Gastrocnemius medialis (tissue), 4 donors: ENCODE data around the gene LATS2. TPM values are rescaled to one million over a fixed set of nuclear protein-coding genes. Genes with fewer than 3 reads are reported as not detected.
"Not testable (repeated sequence)": the region's sequence is repeated elsewhere in the genome, so short reads cannot be mapped to it uniquely, and the experiment has no call there.

Source experiments
- ATAC-seq, 2 donors: fragments of 150-250 bp; one replicate each; pipeline ENCODE4 v1.9.1; 2016
- DNase-seq, 2 donors: peaks; one replicate each; pipeline ENCODE4 v3.0.0-alpha.2; 2019
- H3K27ac ChIP-seq, 4 donors: fragments of 200-600 bp; sonication (generic); 1 replicate in 1 of 4; 2 replicates in 3 of 4; pipeline ENCODE4 v1.5.1; 2016 to 2018; ENCODE audit warnings: mild to moderate bottlenecking in 2 of 4, moderate library complexity in 1 of 4
- H3K27me3 ChIP-seq, 3 donors: fragments of 200-600 bp; sonication (generic) in 2 of 3; 1 replicate in 1 of 3; 2 replicates in 2 of 3; pipeline versions ENCODE4 v1.5.1 to v1.6.0; 2016 to 2019; ENCODE audit warnings: mild to moderate bottlenecking in 1 of 3, moderate library complexity in 1 of 3
- H3K36me3 ChIP-seq, 2 donors: fragments of 200-600 bp; sonication (generic) in 1 of 2; one replicate each; pipeline ENCODE4 v1.5.1; 2017 to 2018
- H3K4me1 ChIP-seq, 2 donors: fragments of 200-600 bp; sonication (generic) in 1 of 2; one replicate each; pipeline ENCODE4 v1.5.1; 2016 to 2017; ENCODE audit warnings: mild to moderate bottlenecking in 2 of 2
- H3K4me3 ChIP-seq, 4 donors: fragments of 200-600 bp; sonication (generic) in 3 of 4; 1 replicate in 1 of 4; 2 replicates in 3 of 4; pipeline ENCODE4 v1.5.1; 2016 to 2019; ENCODE audit warnings: mild to moderate bottlenecking in 2 of 4
- H3K9me3 ChIP-seq, 3 donors: fragments of 200-600 bp; sonication (generic) in 2 of 3; 1 replicate in 1 of 3; 2 replicates in 2 of 3; pipeline ENCODE4 v1.5.1; 2016 to 2019
- CTCF ChIP-seq, 5 experiments: fragments of 450-650 bp in 3 of 5; fragments of 200-600 bp in 2 of 5; sonication (generic) in 2 of 5; IDR thresholded peaks in 4 of 5; conservative IDR thresholded peaks in 1 of 5; 1 replicate in 4 of 5; 2 replicates in 1 of 5; pipeline ENCODE4 v1.5.1; 2016 to 2019; ENCODE audit warnings: antibody characterized with exemption in 5 of 5, mild to moderate bottlenecking in 3 of 5, moderate library complexity in 3 of 5
- POLR2A ChIP-seq, 2 donors: fragments of 450-650 bp; IDR thresholded peaks; one replicate each; pipeline ENCODE4 v1.6.1; 2017; ENCODE audit warnings: antibody characterized with exemption in 2 of 2, mild to moderate bottlenecking in 2 of 2, moderate library complexity in 2 of 2
- in situ Hi-C, 4 donors: fragments of 200-750 bp; cut with MboI; loops; one replicate each; pipeline versions ENCODE4 v1.15.0 to v1.8.0; 2017; ENCODE audit warnings: low sequenced_read_pairs in 4 of 4
- intact Hi-C: fragments of 100-400 bp; cut with DNase I; formaldehyde crosslinking; loops from one replicate; pipeline ENCODE4 v1.15.1; 2023; ENCODE audit warnings: low total_unique reads
- total RNA-seq, 4 donors: library from RNA; depleted of rRNA; stranded (reverse); fragments of >200 nt; gene quantifications; one replicate each; pipeline versions ENCODE4 v1.1.0 to v1.2.3, GENCODE V29; 2016

The LATS2 gene
- total RNA-seq, 4 donors from 2014 or later: 11.5 to 34.1 (median 18.8) TPM

GRCh38 chr13:20940083-20940482 is 121.3 kb downstream of the LATS2 start:
- Histone ChIP-seq H3K36me3 (no peaks in the 10 kb centered on the region), H3K4me3 (no peak overlapping the region), H3K9me3 (no peaks in the 10 kb centered on the region), H3K27me3 (no peaks in the 10 kb centered on the region), H3K4me1 (peaks cover 20 to 24% of the 10 kb centered on the region in 2 donors), H3K27ac (peak overlapping the region; percentile 73 to 91 (median 80))
- intact Hi-C loops: loop anchor here (5.0 kb wide), 1 partner anchor 52 kb away; no protein-coding TSS in a partner anchor
- DNase-seq: no peak
- in situ Hi-C loops: loop anchor here (5.0 to 25.0 kb wide), 11 partner anchors 75 to 753 kb away; partner anchors contain the start of genes GJB2 (in 1 of the 4), IL17D (in 1 of the 4) and LATS2 (in 1 of the 4)
- no peak for ATAC-seq
- no peak for TF ChIP-seq CTCF (IDR thresholded peaks at IDR 0.05 in 4 of 5, conservative IDR thresholded peaks at IDR 0.05 in 1 of 5)
- no peak for TF ChIP-seq POLR2A (IDR thresholded peaks at IDR 0.05)

- Histone ChIP-seq H3K4me3 (no peak overlapping the region), H3K9me3 (no peaks in the 10 kb centered on the region), H3K4me1 (peaks cover 20 to 24% of the 10 kb centered on the region in 2 donors), H3K36me3 (no peaks in the 10 kb centered on the region), H3K27me3 (no peaks in the 10 kb centered on the region), H3K27ac (peak overlapping the region; percentile 73 to 91 (median 80))
- intact Hi-C loops: loop anchor here (5.0 kb wide), 1 partner anchor 53 kb away; no protein-coding TSS in a partner anchor
- no peak for TF ChIP-seq CTCF (IDR thresholded peaks at IDR 0.05 in 4 of 5, conservative IDR thresholded peaks at IDR 0.05 in 1 of 5)
- TF ChIP-seq POLR2A (IDR thresholded peaks at IDR 0.05): peak; percentile 42 to 48
- ATAC-seq (peak; percentile 89 to 97), DNase-seq (peak; percentile 78 to 85)
- in situ Hi-C loops: loop anchor here (5.0 to 25.0 kb wide), 11 partner anchors 75 to 752 kb away; partner anchors contain the start of genes GJB2 (in 1 of the 4), IL17D (in 1 of the 4) and LATS2 (in 1 of the 4)
These were observed 121.7 kb downstream of the LATS2 start for GRCh38 chr13:20939662-20940061.

GRCh38 chr13:20938302-20938701 is 123.1 kb downstream of the LATS2 start:
- Histone ChIP-seq H3K36me3 (no peaks in the 10 kb centered on the region), H3K9me3 (no peaks in the 10 kb centered on the region), H3K4me1 (peaks cover 14 to 24% of the 10 kb centered on the region in 2 donors), H3K27ac (no peak overlapping the region), H3K4me3 (no peak overlapping the region), H3K27me3 (no peaks in the 10 kb centered on the region)
- ATAC-seq (no peak), DNase-seq (no peak)
- in situ Hi-C loops: loop anchor here in 2 of 4 donors (25.0 kb wide), 3 partner anchors 226 to 751 kb away; partner anchors contain the start of genes GJB2 (in 1 of the 2) and IL17D (in 1 of the 2)
- TF ChIP-seq CTCF (IDR thresholded peaks at IDR 0.05 in 4 of 5, conservative IDR thresholded peaks at IDR 0.05 in 1 of 5): no peak
- no peak for TF ChIP-seq POLR2A (IDR thresholded peaks at IDR 0.05)
- intact Hi-C loops: no loop called here

GRCh38 chr13:20927596-20928257 is 133.7 kb downstream of the LATS2 start:
- no peak for TF ChIP-seq CTCF (IDR thresholded peaks at IDR 0.05 in 4 of 5, conservative IDR thresholded peaks at IDR 0.05 in 1 of 5)
- no peak for TF ChIP-seq POLR2A (IDR thresholded peaks at IDR 0.05)
- ATAC-seq (no peak), DNase-seq (no peak)
- in situ Hi-C loops: loop anchor here (5.0 to 25.0 kb wide), 8 partner anchors 213 to 740 kb away; partner anchors contain the start of genes IL17D (in 2 of the 4) and GJB2 (in 1 of the 4)
- H3K27me3 ChIP-seq: no peaks in the 10 kb centered on the region
- no peaks in the 10 kb centered on the region for H3K4me1 ChIP-seq
- no peak overlapping the region for H3K4me3 ChIP-seq
- no peaks in the 10 kb centered on the region for H3K36me3 ChIP-seq
- intact Hi-C loops: no loop called here
- H3K9me3 ChIP-seq: no peaks in the 10 kb centered on the region
- no peak overlapping the region for H3K27ac ChIP-seq

GRCh38 chr13:20925395-20925790 is 136.0 kb downstream of the LATS2 start:
- not testable (repeated sequence) for H3K27me3 ChIP-seq, H3K4me1 ChIP-seq, DNase-seq, H3K4me3 ChIP-seq, H3K36me3 ChIP-seq, H3K27ac ChIP-seq, H3K9me3 ChIP-seq, ATAC-seq
- in situ Hi-C loops: loop anchor here (5.0 to 25.0 kb wide), 8 partner anchors 211 to 738 kb away; partner anchors contain the start of genes IL17D (in 2 of the 4) and GJB2 (in 1 of the 4)
- intact Hi-C loops: loop anchor here (2.0 kb wide), 3 partner anchors 213 to 431 kb away; no protein-coding TSS in a partner anchor
